GM19240 (cell line): ENCODE results near the gene OSBPL5.

Experiments
- DNase-seq: peaks from one replicate; pipeline ENCODE4 v3.0.0; 2011; ENCODE audit warnings: low spot score; ENCODE audit not compliant: insufficient read length

The OSBPL5 gene

GRCh38 chr11:3163241-3163981, 1.7 kb downstream of the OSBPL5 start:
- no peak for DNase-seq

- no peak for DNase-seq
Measured at GRCh38 chr11:3162410-3163240, 2.5 kb downstream of the OSBPL5 start.

GRCh38 chr11:3161720-3162409, 3.2 kb downstream of the OSBPL5 start:
- no peak for DNase-seq

GRCh38 chr11:3161309-3161708, 3.8 kb downstream of the OSBPL5 start:
- DNase-seq = no peak

- no peak for DNase-seq
Measured at GRCh38 chr11:3160252-3161031, 4.7 kb downstream of the OSBPL5 start.

- no peak for DNase-seq
Measured at GRCh38 chr11:3159296-3160190, 5.6 kb downstream of the OSBPL5 start.

- DNase-seq = no peak
Measured at GRCh38 chr11:3158821-3159220, 6.3 kb downstream of the OSBPL5 start.

- no peak for DNase-seq
Measured at GRCh38 chr11:3158131-3158591, 6.9 kb downstream of the OSBPL5 start.

GRCh38 chr11:3157381-3158130, 7.6 kb downstream of the OSBPL5 start:
- DNase-seq = no peak

GRCh38 chr11:3156661-3157311, 8.3 kb downstream of the OSBPL5 start:
- no peak for DNase-seq

- DNase-seq = no peak
Measured at GRCh38 chr11:3156282-3156660, 8.8 kb downstream of the OSBPL5 start.

GRCh38 chr11:3155691-3156258, 9.3 kb downstream of the OSBPL5 start:
- DNase-seq = no peak

GRCh38 chr11:3155216-3155615, 9.9 kb downstream of the OSBPL5 start:
- no peak for DNase-seq

- no peak for DNase-seq
Measured at GRCh38 chr11:3154001-3154599, 11.0 kb downstream of the OSBPL5 start.

GRCh38 chr11:3153291-3153861, 11.7 kb downstream of the OSBPL5 start:
- DNase-seq = no peak

GRCh38 chr11:3152471-3153110, 12.5 kb downstream of the OSBPL5 start:
- no peak for DNase-seq

- no peak for DNase-seq
Measured at GRCh38 chr11:3150726-3151125, 14.4 kb downstream of the OSBPL5 start.

GRCh38 chr11:3149852-3150188, 15.3 kb downstream of the OSBPL5 start:
- no peak for DNase-seq
